ENCODE measurements around the gene USP13.

- TF ChIP-seq EP300 (IDR thresholded peaks at IDR 0.05) (no peak), POLR2AphosphoS5 (IDR thresholded peaks at IDR 0.05) (no peak), POLR2A (IDR thresholded peaks at IDR 0.05) (no peak)
- TF ChIP-seq, protein P1, sequence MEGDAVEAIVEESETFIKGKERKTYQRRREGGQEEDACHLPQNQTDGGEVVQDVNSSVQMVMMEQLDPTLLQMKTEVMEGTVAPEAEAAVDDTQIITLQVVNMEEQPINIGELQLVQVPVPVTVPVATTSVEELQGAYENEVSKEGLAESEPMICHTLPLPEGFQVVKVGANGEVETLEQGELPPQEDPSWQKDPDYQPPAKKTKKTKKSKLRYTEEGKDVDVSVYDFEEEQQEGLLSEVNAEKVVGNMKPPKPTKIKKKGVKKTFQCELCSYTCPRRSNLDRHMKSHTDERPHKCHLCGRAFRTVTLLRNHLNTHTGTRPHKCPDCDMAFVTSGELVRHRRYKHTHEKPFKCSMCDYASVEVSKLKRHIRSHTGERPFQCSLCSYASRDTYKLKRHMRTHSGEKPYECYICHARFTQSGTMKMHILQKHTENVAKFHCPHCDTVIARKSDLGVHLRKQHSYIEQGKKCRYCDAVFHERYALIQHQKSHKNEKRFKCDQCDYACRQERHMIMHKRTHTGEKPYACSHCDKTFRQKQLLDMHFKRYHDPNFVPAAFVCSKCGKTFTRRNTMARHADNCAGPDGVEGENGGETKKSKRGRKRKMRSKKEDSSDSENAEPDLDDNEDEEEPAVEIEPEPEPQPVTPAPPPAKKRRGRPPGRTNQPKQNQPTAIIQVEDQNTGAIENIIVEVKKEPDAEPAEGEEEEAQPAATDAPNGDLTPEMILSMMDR (IDR thresholded peaks at IDR 0.05): no peak
These were observed 87.2 kb downstream of the USP13 start for GRCh38 chr3:179739816-179740594.

All from gastroesophageal sphincter (tissue), 3 donors.